Activated CD8-positive, alpha-beta memory T cell treated with anti-CD3 and anti-CD28 coated beads, Interleukin-2, amount 50 U/mL, for 4 hours (primary cell): Measurements from ENCODE around the gene CABP2.

Experiments
- DNase-seq: peaks from one replicate; pipeline ENCODE4 v3.0.0-alpha.2; 2020

The CABP2 gene

DNA sequence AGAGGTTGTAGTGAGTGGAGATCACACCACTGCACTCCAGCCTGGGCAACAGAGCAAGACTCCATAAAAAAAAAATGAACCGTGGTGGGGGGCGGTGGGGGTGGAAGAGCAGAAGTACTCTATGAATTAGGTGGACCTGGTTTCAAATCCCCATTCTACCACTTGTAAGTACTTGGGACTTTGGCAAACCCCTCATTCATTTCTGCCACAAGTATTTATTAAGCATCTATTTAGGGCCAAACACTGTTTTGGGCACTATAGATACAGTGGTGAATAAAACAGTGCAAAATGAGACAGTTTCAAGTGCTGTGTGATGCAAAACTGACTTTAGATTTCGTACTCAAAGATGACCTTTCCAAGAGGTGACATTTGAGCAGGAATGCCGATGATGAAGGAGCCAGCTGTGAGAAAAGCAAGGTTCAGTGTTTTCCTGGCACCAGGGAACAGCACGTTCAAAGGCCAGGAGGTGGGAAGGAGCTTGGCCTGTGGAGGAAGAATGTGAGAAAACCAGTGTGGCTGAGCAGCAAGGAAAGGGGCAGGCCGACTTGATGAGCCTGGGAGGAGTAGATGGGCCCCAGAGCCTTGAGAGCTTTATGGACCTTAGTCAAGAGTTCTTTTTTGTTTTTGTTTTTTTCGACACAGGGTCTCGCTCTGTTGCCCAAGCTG lies 52.8 kb downstream of the CABP2 start:
- DNase-seq = no peak

DNA sequence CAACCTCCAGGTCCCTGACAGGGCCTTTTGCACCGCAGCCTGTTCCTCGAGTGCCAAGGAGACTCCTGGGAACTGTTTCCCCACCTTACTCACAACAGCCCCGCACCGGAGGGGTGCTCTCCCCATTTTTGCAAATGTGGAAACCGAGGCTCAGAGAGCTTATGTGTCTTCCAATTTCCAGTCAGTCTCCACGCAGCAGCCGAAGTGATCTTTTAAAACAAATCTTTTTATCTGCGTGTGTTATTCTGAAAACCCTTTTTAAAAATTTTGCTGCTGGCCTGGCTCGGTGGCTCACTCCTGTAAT lies 53.8 kb downstream of the CABP2 start:
- DNase-seq = no peak
